Activated CD4-positive, alpha-beta T cell treated with anti-CD3 and anti-CD28 coated beads for 36 hours (primary cell): Measurements from ENCODE around the gene NDUFA12. TPM values are rescaled to one million over a fixed set of nuclear protein-coding genes. Genes with fewer than 3 reads are reported as not detected.
A peak's percentile ranks its signal among the peaks of the same experiment; 100 is the strongest.

Experiments used
- ATAC-seq: fragments of 200-7000 bp; cut with Tn5 transposase; one replicate; pipeline ENCODE4 v1.10.0; 2021; ENCODE audit warnings: mild to moderate bottlenecking, moderate library complexity
- CTCF ChIA-PET: fragments of 350-600 bp; sonication (Branson Sonifier 250); formaldehyde crosslinking; loops from one replicate; lab custom pipeline; 2021; ENCODE audit warnings: antibody characterized with exemption; lab: Charles Lee
- POLR2A ChIA-PET: fragments of 350-600 bp; sonication (Branson Sonifier 250); formaldehyde crosslinking; loops from one replicate; lab custom pipeline; 2021; ENCODE audit warnings: antibody characterized with exemption, inconsistent platforms; lab: Charles Lee
- DNase-seq: peaks from one replicate; pipeline ENCODE4 v3.0.0-alpha.2; 2020
- H3K27ac Mint-ChIP-seq: one replicate; pipeline ENCODE4 v1.8.0; 2021; ENCODE audit warnings: mixed read lengths
- H3K27me3 Mint-ChIP-seq: one replicate; pipeline ENCODE4 v1.8.0; 2021; ENCODE audit warnings: mixed read lengths
- H3K36me3 Mint-ChIP-seq: one replicate; pipeline ENCODE4 v1.8.0; 2021; ENCODE audit warnings: low read depth, mixed read lengths
- H3K4me1 Mint-ChIP-seq: one replicate; pipeline ENCODE4 v1.8.0; 2021; ENCODE audit warnings: mixed read lengths
- H3K4me3 Mint-ChIP-seq: one replicate; pipeline ENCODE4 v1.8.0; 2021; ENCODE audit warnings: mild to moderate bottlenecking, moderate library complexity, mixed read lengths
- H3K9me3 Mint-ChIP-seq: one replicate; pipeline ENCODE4 v1.8.0; 2021; ENCODE audit warnings: low read depth, mixed read lengths
- intact Hi-C, 2 experiments: fragments of 100-400 bp; cut with DNase I in 1 of 2; cut with micrococcal nuclease in 1 of 2; formaldehyde crosslinking; loops; one replicate each; pipeline versions ENCODE4 v1.14.2 to v1.15.1; 2022 to 2024; cut with DNase I, micrococcal nuclease
- total RNA-seq, 2 experiments: library from RNA; stranded (reverse); gene quantifications; one replicate each; pipeline ENCODE4 v1.2.3, GENCODE V29; 2021

NDUFA12 gene
- total RNA-seq: 100 to 1,000 TPM; 135 to 194 TPM

DNA sequence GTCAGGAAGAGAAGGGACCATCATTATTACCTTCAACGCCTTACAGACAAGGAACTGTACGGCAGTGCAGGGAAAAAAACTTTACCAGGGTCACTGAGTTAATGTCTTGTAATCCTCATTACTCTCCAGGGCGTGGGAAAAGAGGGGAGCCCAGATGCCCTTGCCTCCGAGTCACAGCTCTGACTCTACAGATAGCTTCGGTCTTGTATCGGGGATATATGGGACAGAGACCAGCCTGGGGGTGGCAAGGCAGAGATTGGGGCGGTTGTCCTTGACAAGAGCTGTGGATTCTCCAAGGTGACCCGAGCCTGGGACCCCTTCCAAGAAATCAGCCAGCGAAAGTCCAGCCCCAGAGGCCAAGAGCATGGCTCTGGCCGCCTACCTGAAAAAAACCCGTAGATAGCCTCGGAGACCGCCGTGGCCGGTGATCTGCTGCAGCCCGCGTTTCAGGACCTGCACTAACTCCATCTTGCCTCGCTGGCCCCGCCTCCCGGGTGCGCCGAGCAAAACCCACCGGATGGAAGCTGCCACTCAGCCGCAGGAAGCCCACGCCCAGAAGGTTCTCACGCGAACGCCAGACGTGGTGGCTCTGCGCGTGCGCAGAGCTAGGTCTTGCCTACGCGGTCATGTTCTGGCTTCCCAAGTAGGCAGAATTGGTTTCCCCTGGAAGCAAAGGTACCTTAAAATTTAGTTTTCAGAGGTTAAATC, at the start of gene NDUFA12:
Gene NDUFA12, minus strand, starts transcription at position 485 of the 708 bp plus-strand sequence. Its CDS starts 17 bp downstream, at position 468.
- intact Hi-C loops: loop anchor here (1.0 to 5.0 kb wide), 10 partner anchors 61 to 1032 kb away; partner anchors contain the start of genes FGD6 (in 2 of the 2), NR2C1 (in 2 of the 2), VEZT (in 2 of the 2) and AMDHD1 (in 1 of the 2)
- Mint-ChIP-seq H3K36me3 (peaks cover 32% of the 10 kb centered on the region), H3K27ac (peak within 1 kb of the TSS; percentile 90), H3K4me3 (peak within 1 kb of the TSS; percentile 95), H3K4me1 (peaks cover 49% of the 10 kb centered on the region), H3K9me3 (peaks cover 9% of the 10 kb centered on the region), H3K27me3 (no peaks in the 10 kb centered on the region)
- POLR2A ChIA-PET: interaction anchor here (0.5 to 1.2 kb wide), 8 partner anchors 13 to 423 kb away, joined by 3 to 6 read pairs (median 5); partner anchors contain the start of gene NR2C1
- DNase-seq (peak; percentile 98), ATAC-seq (peak; percentile 99)
- CTCF ChIA-PET: interaction anchor here (0.6 to 2.0 kb wide), 8 partner anchors 9 to 531 kb away, joined by 3 to 8 read pairs (median 4); partner anchors contain the start of gene NR2C1

DNA sequence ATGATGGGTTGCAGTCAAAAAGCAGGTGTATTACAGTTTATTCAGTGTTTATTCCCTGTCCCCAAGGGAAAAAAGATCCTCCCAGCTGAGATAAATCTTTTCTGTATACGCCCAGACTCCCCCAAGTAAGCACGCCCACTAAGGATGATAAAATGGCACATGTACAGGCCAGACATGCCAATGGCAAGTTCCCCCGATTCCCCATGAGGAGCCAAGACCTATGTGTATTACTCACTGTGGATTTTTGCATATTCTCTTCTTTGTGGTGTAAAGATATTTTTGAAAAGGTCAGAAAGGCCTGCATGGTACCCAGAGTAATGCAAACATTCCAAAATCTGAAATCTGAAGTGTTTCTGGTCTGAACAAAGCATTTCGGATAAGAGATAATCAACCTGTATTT, 47.7 kb upstream of the NDUFA12 start:
- H3K27ac Mint-ChIP-seq: no peak overlapping the region
- CTCF ChIA-PET: interaction anchor here (0.6 kb wide), 1 partner anchor 205 kb away, joined by 4 read pairs; no protein-coding TSS in a partner anchor

DNA sequence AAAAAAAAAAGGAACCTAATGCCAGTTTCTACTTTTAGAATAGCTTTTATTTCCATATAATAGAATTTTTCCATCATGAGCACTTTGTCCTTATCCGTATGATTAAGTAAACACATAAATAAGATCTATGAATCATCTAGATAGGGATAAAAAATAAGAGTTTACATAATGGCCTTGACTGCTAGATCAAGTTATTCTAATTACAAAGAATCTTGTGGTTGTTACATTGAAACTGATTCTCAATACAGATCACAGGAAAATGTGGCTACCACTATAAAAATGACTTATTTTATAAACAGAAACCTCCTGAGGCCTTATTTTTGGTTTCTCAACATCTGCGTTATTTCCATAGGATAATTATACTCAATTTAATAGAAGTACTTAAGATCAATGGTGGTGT, 34.4 kb upstream of the NDUFA12 start:
- H3K27ac Mint-ChIP-seq: no peak overlapping the region
- intact Hi-C loops: no loop called here
- peaks cover 20% of the 10 kb centered on the region for H3K36me3 Mint-ChIP-seq
- H3K4me3 Mint-ChIP-seq: no peak overlapping the region
- no peaks in the 10 kb centered on the region for H3K9me3 Mint-ChIP-seq
- DNase-seq (no peak), ATAC-seq (no peak)
- ChIA-PET POLR2A (no interaction called here), CTCF (no interaction called here)
- peaks cover 17% of the 10 kb centered on the region for H3K4me1 Mint-ChIP-seq
- H3K27me3 Mint-ChIP-seq: no peaks in the 10 kb centered on the region

More for the DNA sequence above, 47.7 kb upstream of the NDUFA12 start:
- intact Hi-C loops: no loop called here
- Mint-ChIP-seq H3K4me1 (no peaks in the 10 kb centered on the region), H3K27me3 (no peaks in the 10 kb centered on the region), H3K9me3 (no peaks in the 10 kb centered on the region), H3K4me3 (no peak overlapping the region), H3K36me3 (peaks cover 36% of the 10 kb centered on the region)
- DNase-seq (no peak), ATAC-seq (no peak)
- POLR2A ChIA-PET: no interaction called here

DNA sequence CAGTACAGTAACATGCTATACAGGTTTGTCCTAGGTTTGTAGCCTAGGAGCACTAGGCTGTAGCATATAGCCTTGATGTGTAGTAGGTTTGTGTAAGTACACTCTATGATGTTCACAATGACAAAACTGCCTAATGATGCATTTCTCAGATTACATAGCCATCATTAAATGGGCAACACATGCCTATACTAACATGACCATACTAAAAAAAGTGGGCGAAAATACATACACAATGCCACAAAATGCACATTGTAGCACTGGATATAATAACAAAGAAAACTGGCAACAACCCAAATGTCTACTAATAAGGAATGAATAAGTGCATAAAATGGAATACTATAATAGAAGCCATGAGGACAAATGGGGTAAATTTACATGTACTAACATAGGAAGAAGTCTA, 31.3 kb upstream of the NDUFA12 start:
- peaks cover 25% of the 10 kb centered on the region for H3K36me3 Mint-ChIP-seq
- intact Hi-C loops: no loop called here
- no peak for DNase-seq

DNA sequence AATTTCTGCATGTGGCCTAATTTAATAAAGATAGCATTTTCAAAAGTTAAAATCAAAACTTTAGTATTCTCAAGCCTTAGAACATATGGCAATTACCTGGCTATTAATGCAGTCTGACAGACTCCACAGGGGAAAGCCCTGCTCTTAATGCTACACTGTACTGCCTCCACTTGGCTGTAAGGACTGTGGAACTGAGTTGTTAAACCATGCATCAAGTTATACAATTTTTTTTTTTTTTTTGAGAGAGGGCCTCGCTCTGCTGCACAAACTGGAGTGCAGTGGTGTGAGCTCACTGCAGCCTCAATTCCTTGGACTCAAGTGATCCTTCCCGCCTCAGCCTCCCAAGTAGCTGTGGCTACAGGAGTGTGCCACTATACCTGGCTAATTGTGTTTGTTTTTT, 19.0 kb upstream of the NDUFA12 start:
- H3K27me3 Mint-ChIP-seq: no peaks in the 10 kb centered on the region
- POLR2A ChIA-PET: no interaction called here
- H3K27ac Mint-ChIP-seq: no peak overlapping the region
- peaks cover 10% of the 10 kb centered on the region for H3K36me3 Mint-ChIP-seq
- intact Hi-C loops: no loop called here
- ATAC-seq (no peak), DNase-seq (no peak)
- CTCF ChIA-PET: no interaction called here
- H3K9me3 Mint-ChIP-seq: no peaks in the 10 kb centered on the region
- H3K4me3 Mint-ChIP-seq: no peak overlapping the region
- H3K4me1 Mint-ChIP-seq: no peaks in the 10 kb centered on the region

More for the DNA sequence above, 31.3 kb upstream of the NDUFA12 start:
- CTCF ChIA-PET: no interaction called here
- no peak overlapping the region for H3K27ac Mint-ChIP-seq
- H3K4me1 Mint-ChIP-seq: peaks cover 12% of the 10 kb centered on the region
- ATAC-seq: no peak
- no peak overlapping the region for H3K4me3 Mint-ChIP-seq
- H3K27me3 Mint-ChIP-seq: no peaks in the 10 kb centered on the region
- H3K9me3 Mint-ChIP-seq: no peaks in the 10 kb centered on the region
- POLR2A ChIA-PET: no interaction called here

DNA sequence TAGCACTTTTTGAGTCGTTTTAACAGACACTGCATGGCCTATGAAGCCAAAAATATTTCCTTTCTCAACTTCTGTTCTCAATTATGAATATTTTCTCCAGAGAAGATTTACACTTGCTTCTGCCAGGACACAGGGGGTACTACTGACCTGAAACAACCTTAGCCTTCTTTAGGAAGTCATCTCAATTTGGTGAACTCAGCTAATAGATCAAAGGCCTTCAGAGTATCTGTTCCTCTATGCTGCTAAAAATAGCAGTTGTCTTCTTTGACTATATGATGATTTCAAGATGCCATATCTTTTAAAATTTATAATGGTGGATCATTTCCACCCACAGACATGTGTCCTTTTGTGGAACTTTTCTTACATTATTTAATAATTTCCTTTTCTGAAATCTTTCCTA, 14.0 kb upstream of the NDUFA12 start:
- intact Hi-C loops: no loop called here
- ATAC-seq (no peak), DNase-seq (no peak)
- Mint-ChIP-seq H3K27me3 (no peaks in the 10 kb centered on the region), H3K4me3 (no peak overlapping the region), H3K4me1 (no peaks in the 10 kb centered on the region), H3K9me3 (peaks cover 3% of the 10 kb centered on the region), H3K36me3 (peaks cover 7% of the 10 kb centered on the region), H3K27ac (no peak overlapping the region)
- ChIA-PET POLR2A (no interaction called here), CTCF (no interaction called here)

DNA sequence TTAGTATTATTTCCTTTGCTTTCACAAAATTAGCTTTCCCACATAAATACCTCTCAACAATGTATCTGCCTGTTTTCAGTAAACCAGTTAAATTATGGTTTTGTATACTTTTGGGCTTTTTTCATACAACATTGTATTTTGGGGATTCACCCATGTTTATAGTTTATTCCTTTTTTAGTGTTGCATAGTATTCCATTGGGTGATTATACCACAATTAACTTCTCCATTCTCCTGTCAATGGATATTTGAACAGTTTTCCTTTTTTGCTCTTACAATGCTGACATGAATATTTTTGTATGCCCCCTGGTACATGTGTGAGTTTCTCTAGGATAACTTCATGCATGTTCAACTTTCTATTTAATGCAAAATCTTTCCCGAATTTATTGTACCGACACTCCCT, 12.6 kb upstream of the NDUFA12 start:
- intact Hi-C loops: no loop called here
- Mint-ChIP-seq H3K36me3 (peaks cover 3% of the 10 kb centered on the region), H3K9me3 (peaks cover 3% of the 10 kb centered on the region), H3K4me3 (no peak overlapping the region), H3K4me1 (no peaks in the 10 kb centered on the region), H3K27ac (no peak overlapping the region), H3K27me3 (no peaks in the 10 kb centered on the region)
- ATAC-seq: no peak
- POLR2A ChIA-PET: no interaction called here
- CTCF ChIA-PET: interaction anchor here (1.4 kb wide), 1 partner anchor 12 kb away, joined by 6 read pairs; the partner anchor contains the start of gene NDUFA12
- no peak for DNase-seq

DNA sequence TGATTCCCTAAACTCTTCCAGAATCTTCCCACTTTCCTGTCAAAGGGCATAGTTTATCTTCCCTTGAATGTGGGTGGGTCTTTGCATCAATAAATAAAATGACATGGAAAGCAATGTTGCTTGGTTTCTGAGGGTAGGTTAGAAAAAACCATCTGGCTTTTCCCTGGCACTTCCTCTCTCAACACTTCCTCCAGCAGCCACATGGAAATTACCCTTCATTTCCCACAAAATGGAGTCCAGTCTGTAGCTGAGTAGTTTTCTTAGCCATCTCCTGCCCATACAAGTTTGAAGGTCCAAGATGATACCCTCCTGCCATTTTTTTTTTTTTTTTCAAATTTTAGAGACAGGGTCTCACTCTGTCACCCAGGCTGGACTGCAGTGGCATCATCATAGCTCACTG, 11.1 kb upstream of the NDUFA12 start:
- ChIA-PET CTCF (interaction anchor here (0.9 to 1.5 kb wide), 4 partner anchors 11 to 59 kb away, joined by 3 to 6 read pairs (median 4); partner anchors contain the start of gene NDUFA12), POLR2A (no interaction called here)
- H3K36me3 Mint-ChIP-seq: peaks cover 1% of the 10 kb centered on the region
- H3K27me3 Mint-ChIP-seq: no peaks in the 10 kb centered on the region
- no peak for DNase-seq
- intact Hi-C loops: no loop called here
- ATAC-seq: no peak
- H3K4me3 Mint-ChIP-seq: no peak overlapping the region
- H3K9me3 Mint-ChIP-seq: peaks cover 3% of the 10 kb centered on the region
- H3K4me1 Mint-ChIP-seq: no peaks in the 10 kb centered on the region
- H3K27ac Mint-ChIP-seq: no peak overlapping the region

DNA sequence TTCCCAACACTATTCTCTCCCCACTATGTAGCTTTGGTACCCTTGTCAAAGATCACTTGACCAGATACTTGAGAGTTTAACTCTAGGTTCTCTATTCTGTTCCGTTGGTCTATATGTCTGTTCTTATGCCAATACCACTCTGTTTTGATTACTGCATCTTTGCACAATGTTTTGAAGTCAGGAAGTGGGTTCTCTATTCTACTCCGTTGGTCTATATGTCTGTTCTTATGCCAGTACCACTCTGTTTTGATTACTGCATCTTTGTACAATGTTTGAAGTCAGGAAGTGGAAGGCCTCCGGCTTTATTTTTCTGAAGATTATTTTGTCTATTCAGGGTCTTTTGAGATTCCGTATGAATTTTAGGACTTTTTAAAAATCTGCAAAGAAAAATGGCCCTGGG, 2.7 kb upstream of the NDUFA12 start:
- intact Hi-C loops: no loop called here
- H3K27ac Mint-ChIP-seq: no peak overlapping the region

DNA sequence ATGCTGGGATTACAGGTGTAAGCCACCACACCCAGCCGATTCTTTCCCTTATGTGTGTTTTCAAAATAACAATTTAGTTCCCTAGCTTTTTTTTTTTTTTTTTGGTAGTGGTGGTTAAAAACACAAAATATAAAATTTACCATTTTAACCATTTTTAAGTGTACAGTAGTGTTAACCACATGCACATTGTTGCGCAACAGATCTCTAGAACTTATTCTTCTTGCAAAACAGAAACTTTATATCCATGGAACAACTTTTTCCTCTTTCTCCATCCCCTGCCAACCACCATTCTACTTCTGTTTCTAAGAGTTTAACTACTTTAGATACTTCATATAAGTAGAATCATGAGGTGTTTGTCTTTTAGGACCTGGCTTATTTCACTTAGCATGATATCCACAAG, 1.1 kb upstream of the NDUFA12 start:
- DNase-seq (no peak), ATAC-seq (no peak)
- Mint-ChIP-seq H3K27me3 (no peaks in the 10 kb centered on the region), H3K36me3 (peaks cover 21% of the 10 kb centered on the region), H3K27ac (peak overlapping the region; percentile 67), H3K4me1 (peaks cover 36% of the 10 kb centered on the region), H3K4me3 (peak overlapping the region; percentile 95), H3K9me3 (peaks cover 14% of the 10 kb centered on the region)
- CTCF ChIA-PET: interaction anchor here (1.7 to 2.0 kb wide), 3 partner anchors 9 to 15 kb away, joined by 6 to 8 read pairs (median 6); no protein-coding TSS in a partner anchor
- POLR2A ChIA-PET: no interaction called here
- intact Hi-C loops: loop anchor here in 1 of 2 experiments (5.0 kb wide), 4 partner anchors 62 to 938 kb away; partner anchors contain the start of genes AMDHD1 and CCDC38

More for the DNA sequence above, 2.7 kb upstream of the NDUFA12 start:
- Mint-ChIP-seq H3K27me3 (no peaks in the 10 kb centered on the region), H3K36me3 (peaks cover 15% of the 10 kb centered on the region), H3K4me1 (peaks cover 23% of the 10 kb centered on the region), H3K4me3 (no peak overlapping the region), H3K9me3 (peaks cover 14% of the 10 kb centered on the region)
- no peak for DNase-seq
- CTCF ChIA-PET: no interaction called here
- POLR2A ChIA-PET: no interaction called here
- no peak for ATAC-seq

DNA sequence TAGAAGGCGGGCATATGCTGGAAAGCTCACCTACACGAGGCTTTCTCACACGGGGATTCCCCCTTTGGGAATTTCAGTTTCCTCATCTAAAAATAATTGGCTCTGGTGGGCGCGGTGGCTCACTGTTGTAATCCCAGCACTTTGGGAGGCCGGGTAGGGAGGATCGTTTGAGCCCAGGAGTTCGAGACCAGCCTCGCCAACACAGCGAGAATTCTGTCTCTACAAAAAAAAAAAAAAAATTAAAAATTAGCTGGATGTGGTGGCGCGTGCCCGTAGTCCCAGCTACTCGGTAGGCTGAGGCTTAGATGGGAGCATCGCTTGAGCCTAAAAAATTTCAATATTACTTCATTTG, 400 bp upstream of the NDUFA12 start:
- POLR2A ChIA-PET: interaction anchor here (0.5 to 1.2 kb wide), 7 partner anchors 14 to 423 kb away, joined by 3 to 6 read pairs (median 5); partner anchors contain the start of gene NR2C1
- intact Hi-C loops: loop anchor here (1.0 to 5.0 kb wide), 10 partner anchors 62 to 1031 kb away; partner anchors contain the start of genes FGD6 (in 2 of the 2), NR2C1 (in 2 of the 2), VEZT (in 2 of the 2) and AMDHD1 (in 1 of the 2)
- Mint-ChIP-seq H3K27ac (peak overlapping the region; percentile 90), H3K36me3 (peaks cover 28% of the 10 kb centered on the region), H3K27me3 (no peaks in the 10 kb centered on the region), H3K4me3 (peak overlapping the region; percentile 95), H3K4me1 (peaks cover 44% of the 10 kb centered on the region), H3K9me3 (peaks cover 11% of the 10 kb centered on the region)
- ATAC-seq: peak; percentile 3
- no peak for DNase-seq
- CTCF ChIA-PET: interaction anchor here (0.6 to 2.0 kb wide), 7 partner anchors 10 to 531 kb away, joined by 3 to 8 read pairs (median 6); partner anchors contain the start of gene NR2C1
